GM21529 (cell line): ENCODE data around the gene LZTS3.
"Not testable (repeated sequence)": the region's sequence is repeated elsewhere in the genome, so short reads cannot be mapped to it uniquely, and the experiment has no call there.

Experiments
- ATAC-seq: cut with Tn5 transposase; IDR thresholded peaks from one replicate; pipeline ENCODE4 v1.9.1; 2021; ENCODE audit not compliant: unreplicated experiment

The LZTS3 gene

DNA sequence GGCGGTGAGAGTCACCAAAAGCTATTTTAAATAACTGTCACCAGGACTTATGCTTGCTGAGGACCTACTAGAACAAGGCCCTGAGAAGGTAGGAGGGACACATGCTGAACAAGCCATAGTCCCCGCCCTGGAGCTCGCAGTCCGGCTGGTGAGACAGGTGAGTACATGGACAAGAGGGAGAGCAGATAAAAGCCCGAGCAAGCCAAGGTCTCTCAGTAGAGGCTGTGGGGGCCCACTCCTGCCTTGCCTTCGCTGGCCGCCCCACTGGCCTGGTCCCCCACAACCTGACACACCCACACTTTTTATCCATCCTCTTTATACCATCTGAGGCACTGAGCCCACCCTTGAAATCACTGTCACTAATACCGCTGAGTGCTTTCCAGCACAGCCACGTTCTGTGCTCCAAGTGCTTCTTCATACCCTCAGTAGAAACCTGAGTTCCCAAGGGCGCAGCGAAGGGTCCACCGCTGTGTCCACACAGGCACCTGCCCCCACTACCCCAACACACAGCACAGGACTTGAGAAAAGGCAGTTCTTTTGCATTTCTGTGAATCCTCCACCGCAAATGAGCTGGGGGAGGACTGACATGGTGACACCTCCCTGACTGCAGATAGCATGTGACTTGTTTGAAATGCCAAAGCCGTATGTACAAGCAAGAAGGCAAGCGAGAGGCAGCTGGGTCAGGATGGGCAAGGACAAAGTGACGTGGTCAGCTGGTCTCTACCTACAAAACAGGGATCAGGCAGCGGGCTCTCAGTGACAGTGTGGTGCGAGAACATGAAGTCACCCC lies 19.1 kb upstream of the LZTS3 start:
- ATAC-seq: no peak

DNA sequence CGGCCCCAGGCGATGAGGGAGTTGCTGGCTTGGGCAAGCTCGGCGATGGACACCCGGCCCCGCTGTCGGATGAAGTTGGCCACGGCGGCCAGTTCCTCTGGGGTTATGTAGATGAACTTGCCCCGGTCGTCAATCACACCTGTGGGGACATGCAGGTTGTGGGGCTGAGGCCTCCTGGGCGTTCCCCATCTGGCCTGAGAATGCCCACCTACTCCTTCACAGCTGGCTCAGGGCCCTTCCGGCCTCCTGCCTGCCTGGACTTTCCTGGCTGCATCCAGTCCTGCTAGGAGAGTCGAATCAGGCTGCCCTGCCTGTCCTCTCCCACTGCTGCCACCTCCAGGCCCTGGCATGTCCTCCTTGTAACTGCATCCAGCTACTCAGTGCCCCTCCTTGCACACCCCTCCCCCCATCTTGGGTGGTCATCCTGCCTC lies 17.3 kb upstream of the LZTS3 start:
- ATAC-seq: no peak

DNA sequence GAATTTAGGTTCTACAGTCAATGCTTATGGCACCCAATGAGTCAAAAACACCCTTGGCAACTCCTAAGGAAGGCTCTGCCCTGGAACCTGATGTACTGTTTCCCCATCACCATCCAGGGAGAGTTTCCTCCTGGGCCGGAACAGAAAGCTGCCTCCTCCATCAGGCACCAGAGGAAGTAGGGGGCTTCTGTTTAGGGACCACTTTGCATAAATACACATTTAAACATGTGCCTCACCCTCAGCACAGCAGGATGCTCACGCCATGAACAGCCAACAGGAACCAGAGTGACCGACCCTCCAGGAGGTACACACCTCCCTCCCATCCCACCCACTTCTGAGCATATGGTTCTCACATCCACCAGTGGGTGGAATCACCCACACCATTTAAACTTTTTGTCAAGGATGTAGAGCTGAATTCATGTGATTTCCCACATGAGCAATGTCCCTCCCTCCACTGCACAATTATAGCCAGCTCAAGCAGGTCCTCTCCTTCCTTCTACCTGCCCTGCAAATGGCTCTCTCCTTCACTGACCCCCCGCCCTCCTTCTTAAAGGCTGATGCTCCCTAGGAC lies 16.3 kb upstream of the LZTS3 start:
- ATAC-seq: no peak

DNA sequence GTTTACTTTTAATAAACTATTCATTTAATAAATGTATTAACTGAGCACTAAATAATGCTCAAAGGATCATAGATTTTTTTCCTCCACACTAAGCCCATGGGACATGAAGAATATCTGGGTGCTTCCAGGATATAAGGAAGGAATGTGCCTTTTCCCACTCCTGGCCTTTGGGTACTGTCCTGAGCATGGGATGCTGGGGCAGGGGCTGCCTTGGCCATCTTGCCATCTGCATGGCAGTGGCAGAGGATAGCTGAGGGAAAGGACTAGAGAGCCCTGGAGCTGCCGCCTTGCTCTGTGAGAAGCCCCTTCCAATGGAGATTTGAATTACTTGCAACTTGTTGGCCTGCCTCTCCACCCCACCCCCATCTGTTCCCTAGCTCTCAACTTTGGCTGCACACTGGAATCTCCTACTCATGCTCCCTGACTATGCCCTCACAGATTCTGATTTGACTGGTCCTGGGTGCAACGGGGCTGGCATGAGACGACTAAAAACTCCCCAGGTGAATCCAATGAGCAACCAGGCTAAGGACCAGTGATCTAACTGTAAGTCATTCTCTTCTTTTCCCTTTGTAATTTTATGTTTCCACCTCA lies 15.6 kb upstream of the LZTS3 start:
- ATAC-seq: no peak

DNA sequence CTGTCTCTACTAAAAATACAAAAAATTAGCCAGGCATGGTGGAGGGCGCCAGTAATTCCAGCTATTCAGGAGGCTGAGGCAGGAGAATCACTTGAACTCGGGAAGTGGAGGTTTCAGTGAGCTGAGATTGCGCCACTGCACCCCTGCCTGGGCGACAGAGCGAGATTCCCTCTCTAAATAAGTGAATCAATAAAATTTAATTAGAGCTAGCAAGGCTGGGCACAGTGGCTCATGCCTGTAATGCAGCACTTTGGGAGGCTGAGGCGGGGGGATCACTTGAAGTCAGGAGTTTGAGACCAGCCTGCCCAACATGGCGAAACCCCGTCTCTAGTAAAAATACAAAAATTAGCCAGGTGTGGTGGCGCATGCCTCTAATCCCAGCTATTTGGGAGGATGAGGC lies 14.5 kb upstream of the LZTS3 start:
- ATAC-seq: not testable (repeated sequence)

DNA sequence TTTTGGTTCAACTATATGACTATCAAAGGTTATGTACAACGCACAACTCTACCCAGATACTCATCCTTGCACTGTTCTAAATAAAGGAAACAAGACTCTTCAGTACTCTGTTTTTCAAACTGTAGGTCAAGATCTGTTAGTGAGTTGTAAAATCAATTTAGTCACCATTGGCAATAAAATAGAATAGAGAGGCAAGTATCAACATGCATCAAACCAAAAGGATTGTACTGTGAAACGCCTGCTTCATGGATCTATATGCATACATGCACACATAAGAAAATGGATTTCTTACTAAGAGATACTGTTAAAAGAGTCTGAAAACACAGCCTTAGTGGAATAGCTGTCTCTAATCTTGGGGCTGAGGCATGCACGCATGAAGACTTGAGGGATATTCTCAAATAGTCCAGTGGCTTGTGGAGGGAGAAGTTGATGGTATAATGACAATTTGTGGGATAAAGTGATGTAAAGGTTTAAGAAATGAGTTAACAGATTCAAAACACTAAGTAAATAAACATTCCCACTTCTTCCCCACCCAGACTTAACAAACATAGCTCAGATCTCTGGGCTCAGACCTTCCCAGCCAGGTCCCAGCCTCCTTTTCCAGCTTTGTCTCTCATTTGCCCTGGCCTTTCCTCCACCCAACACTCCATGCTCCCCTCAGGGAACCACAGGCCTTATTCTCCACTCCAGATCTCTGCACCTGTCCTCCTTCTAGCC lies 10.7 kb upstream of the LZTS3 start:
- ATAC-seq: no peak

DNA sequence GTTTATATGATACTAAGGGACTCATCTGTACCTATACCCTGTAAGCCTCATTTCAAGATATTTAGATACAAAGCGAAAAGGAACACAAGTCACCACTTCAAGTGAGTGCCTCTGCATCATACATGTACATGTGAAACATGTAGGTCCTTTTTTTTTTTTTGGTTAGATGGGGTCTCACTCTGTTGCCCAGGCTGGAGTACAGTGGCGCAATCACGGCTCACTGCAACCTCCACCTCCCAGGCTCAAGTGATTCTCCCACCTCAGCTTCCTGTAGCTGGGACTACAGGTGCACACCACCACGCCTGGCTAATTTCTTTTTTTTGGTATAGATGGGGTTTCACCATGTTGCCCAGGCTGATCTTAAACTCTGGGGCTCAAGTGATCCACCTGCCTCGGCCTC lies 9.1 kb upstream of the LZTS3 start:
- not testable (repeated sequence) for ATAC-seq

DNA sequence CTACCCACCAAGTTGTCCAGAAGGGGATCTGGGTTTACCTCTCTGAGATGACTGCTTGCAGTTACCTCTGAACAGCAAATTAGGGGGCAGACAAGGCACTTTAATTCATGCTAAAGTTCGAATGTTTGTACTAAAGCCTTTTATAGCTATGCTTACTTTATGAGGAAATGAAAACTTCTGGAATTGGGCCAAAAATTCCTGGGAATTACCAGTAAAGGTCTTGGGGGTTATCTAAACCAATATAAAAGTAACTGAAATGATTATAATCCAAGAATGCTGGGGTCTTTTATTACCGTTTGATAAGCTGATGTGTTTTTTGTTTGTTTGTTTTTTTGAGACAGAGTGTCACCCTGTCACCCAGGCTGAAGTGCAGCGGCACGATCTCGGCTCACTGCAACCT lies 7.9 kb upstream of the LZTS3 start:
- no peak for ATAC-seq

DNA sequence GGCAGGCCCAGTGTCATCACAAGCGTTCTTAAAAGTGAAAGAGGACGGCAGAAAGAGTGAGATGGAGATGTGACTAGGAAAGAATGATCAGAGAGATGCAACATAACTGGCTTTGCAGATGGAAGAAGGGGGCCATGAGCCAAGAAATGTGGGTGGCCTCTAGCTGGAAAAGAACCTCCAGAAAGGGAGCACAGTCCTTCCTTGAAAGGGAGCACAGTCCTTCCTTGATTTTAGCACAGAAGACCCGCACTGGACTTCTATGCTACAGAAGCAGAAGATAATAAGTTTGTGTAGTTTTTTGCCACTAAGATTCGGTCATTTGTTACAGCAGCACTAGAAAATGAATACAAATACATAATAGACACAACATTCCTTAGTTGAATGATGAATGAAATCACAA lies 7.0 kb upstream of the LZTS3 start:
- ATAC-seq: no peak

DNA sequence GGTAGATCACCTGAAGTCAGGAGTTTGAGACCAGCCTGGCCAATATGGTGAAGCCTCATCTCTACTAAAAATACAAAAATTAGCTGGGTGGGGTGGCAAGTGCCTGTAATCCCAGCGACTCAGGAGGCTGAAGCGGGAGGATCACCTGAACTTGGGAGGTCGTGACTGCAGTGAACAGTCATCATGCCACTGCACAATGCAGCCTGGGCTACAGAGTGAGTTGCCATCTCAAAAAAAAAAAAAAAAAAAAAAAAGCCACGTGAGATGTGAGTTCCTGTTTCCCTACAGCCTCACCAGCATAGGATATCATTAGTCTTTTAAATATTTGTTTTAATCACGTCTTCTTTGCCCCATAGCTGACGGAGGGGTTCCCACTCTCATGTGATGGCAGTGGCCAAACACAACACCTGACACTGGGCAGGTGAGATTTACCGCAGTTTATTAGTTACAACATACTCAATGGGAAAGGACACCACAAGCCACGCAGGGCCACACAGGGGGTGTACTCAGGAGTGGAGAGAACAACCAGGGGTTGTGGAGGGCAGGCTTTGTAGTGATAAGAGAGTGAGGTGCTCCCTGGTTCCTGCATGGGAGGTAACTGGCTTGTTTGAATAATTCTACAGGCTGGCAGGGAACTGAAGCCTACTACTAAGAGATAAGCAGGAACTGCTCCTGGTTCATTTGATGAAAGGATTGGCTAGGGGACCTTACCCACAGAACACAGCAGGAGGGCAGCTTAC lies 4.6 kb upstream of the LZTS3 start:
- ATAC-seq: no peak

DNA sequence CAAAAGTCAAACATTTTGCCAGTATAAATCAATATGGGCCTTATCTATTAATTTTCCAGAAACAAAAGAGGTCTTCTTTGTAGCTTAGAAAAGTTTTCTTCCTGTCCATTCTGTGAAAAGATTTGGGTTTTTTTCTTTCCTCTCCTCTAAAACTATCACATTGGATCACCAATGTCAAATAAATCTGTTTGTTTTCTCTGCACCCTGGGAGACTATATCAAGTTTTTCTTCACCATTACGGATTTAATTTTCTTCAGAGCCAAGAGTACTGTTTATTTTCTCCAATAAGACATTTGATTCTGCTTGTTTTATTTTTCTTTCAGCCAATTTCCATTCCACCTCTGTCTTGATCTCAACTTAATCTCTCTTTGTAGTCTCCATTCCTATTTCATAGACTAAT lies 1.9 kb upstream of the LZTS3 start:
- no peak for ATAC-seq

DNA sequence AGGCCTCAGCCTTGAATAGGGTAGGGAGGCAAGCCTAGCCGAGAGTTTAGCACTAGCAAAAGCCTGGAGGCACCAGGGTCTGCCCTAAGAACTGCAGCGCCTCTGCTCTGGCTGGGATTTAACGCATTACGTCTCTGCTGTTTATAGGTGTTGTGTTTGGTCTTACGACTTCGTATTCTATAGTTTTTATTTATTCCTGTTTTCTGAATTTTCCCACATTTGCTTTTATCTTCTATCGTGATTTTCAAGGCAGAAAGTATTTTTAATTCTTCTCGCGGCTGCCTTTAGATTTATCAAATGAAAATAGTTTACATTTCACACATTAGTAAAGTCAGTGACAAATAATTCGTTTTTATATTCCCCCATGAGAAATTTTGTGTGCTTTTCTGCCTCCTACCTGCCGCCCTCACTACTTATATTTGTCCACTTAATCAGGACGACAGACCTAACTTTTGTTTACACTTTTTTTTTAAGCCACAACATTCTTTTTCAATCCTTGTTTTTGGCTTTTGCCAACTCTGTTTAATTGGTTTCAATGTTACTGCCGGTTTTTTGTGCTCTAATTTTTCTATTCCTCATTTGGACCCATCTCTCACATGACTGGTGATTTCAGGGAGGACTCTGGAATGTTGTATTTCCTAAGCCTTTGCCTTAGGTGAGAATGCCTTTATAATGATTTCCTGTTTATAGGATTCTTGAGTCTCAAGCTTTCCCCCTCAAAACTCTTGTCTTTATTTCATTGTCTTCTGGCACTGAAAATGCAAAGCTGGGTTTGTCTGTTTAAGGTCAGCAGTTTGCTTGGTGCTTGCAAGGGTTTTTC lies 1.3 kb upstream of the LZTS3 start:
- no peak for ATAC-seq

DNA sequence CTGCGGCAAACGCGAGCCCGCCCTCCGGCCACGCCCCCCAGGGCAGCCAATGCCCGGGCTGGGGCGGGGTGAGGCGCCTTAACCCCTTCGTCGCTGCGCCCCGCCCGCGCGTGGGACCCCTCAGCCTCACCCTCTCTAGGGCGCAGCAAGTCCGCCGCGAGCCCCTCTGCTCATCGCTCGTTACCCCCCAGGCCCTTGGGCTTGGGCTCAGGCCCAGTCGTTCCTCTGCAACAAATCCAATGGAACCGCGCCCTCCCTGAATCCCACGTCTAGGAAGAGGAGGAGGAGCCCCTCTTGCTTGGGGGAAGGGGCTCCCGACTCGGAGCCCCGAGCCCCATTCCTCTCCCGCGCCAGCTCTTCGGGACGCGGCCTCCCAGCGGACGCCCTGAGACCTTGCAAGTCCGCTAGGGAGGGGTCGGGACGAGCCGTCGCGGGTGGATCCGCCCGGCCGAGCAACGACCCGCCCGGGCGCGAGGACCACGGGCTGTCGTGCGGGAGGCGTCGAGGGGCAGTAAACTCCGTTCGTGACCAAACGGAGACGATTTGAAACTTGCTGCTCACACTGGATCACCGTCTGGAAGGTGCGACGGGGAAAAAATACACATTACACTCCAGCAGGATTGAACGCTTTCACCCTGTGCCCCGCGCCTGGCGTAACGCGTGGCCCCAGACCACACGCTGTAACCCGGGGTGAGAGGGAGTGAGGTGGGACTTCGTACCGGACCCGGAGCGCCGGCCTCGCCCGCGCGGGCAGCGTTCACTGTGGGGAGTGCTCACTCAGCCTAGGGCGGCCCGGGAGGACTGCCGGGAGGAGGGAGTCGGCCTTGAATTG lies 477 bp upstream of the LZTS3 start:
- peak; percentile 38 for ATAC-seq

DNA sequence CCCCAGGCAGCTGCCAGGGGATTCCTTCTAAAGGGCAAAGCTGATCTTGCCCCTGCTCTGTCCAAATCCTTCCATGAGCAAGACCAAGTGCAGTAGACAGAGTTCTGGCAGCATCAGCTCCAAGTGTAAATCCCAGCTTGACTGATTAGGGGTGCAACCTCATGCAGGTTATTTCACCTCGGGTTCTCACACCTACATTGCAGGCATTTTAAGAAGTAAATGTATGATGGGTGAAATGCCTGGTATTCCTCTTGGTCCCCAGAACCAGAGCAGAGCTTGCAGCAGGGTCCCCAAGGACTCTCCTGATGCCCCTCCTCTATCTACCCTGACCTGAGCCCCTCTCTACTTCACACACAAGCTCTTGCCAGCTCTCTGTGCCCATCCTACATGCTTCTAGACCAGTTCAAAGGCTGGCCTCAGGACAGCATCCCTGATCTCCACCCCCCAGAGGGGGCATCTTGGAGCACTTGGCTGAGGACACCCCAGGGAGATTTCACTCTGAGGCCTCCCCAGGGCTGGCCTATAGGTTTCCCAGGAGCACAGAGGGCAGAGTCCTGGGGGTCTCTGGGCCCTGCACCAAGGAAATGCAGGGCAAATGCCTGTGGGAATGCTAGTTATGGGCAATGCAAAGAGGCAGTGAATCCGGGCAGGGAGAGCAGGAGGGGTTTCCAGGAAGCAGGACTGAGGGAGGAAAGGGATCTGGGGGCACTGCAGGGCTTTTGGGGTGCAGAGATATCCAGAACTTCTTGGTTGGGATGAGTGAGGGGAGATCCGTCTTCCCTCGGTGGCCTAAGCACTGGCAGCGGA lies 1.0 kb downstream of the LZTS3 start:
- ATAC-seq: no peak

DNA sequence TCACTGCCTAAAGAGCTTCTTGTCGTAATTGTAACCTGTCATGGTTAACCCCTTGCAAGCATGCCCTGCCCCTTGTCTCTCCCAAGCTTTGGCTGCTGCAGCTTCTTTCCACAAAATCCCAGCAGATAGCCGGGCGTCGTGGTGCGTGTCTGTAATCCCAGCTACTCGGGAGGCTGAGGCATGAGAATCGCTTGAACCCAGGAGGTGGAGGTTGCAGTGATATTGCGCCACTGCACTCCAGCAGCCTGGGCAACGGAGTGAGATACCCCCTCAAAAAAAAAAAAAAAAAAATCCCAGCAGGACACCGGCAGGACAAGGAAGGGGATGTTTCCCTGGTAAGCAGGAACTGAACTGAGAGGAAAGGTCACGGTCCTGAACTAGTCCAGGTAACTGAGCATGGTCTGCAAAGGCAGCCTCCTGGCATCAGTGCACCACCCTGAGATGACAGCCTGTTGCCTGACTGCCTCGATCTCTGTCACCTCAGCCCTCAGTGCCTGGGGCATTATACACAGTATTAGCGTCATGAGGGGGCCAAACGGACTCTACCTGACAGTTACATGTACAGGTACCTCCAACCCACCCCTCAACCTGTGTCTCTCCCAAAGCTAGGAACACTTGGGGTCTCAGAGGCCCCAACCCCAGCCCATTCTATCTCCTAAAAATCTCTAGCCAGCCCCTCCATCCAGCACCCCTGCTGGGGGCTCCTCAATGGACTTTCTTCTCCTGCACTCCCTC lies 1.8 kb downstream of the LZTS3 start:
- no peak for ATAC-seq

DNA sequence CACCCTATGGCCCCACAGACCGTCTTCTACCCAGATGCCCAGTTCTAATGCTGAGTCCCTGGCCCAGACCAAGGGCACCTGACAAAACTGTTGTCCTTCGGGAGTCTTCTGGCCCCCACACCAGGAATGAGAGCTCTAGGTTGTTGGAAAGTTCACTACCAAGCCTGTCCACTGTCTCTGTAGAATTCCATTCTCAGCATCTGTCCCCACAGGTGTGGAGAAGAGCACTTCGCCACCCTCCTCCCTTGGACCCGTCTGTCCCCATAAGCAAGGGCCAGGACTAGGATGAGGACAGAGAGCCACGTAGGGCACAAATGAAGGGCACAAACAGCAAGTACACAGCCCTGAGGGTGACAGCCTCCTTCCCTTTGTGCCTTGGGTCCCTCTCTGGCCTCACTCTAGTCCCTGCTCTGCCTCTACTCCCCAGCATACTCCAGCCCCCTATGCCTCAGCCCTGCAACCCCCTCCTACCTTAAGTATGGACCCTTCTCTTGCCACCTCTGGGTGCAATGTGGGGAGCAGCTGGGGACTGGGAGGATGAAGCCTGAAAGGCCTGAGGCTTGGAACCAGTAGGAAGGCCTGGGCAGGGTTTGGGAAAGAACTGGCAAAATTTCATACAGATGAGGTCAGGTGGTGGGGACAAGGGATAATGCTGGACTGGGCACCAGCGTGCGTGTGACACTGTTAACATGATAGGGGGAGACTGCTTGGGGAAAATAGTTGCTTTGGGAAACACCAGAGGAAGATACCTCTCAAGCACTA lies 4.3 kb downstream of the LZTS3 start:
- ATAC-seq: no peak
